Endodermal cell (in vitro differentiated cells): Measurements from ENCODE around the gene DPP10. TPM values are rescaled to one million over a fixed set of nuclear protein-coding genes. Genes with fewer than 3 reads are reported as not detected.
"Not testable (repeated sequence)": the region's sequence is repeated elsewhere in the genome, so short reads cannot be mapped to it uniquely, and the experiment has no call there.

Experiments used
- DNase-seq: peaks from one replicate; pipeline ENCODE4 v3.0.0-alpha.2; 2017
- H3K27ac ChIP-seq: 2 replicates; pipeline ENCODE4 v1.5.1; 2013; ENCODE audit warnings: mild to moderate bottlenecking, low read depth, low read length, moderate library complexity
- H3K27me3 ChIP-seq: 2 replicates; pipeline ENCODE4 v1.6.1; 2013; ENCODE audit warnings: mild to moderate bottlenecking, low read length, moderate library complexity; ENCODE audit not compliant: insufficient read depth, control insufficient read depth, poor library complexity, severe bottlenecking
- H3K36me3 ChIP-seq: 2 replicates; pipeline ENCODE4 v1.7.0; 2013; ENCODE audit warnings: mild to moderate bottlenecking, low read length, moderate library complexity; ENCODE audit not compliant: control insufficient read depth, insufficient read depth
- H3K4me1 ChIP-seq: one replicate; pipeline ENCODE4 v1.7.0; 2013; ENCODE audit warnings: low read length; ENCODE audit not compliant: control insufficient read depth, insufficient read depth
- H3K4me3 ChIP-seq: 2 replicates; pipeline ENCODE4 v1.5.1; 2013; ENCODE audit warnings: mild to moderate bottlenecking, low read length, moderate library complexity
- H3K9ac ChIP-seq: 2 replicates; pipeline ENCODE4 v1.6.1; 2013; ENCODE audit warnings: mild to moderate bottlenecking, low read length, moderate library complexity; ENCODE audit not compliant: poor library complexity, severe bottlenecking; ENCODE audit errors: extremely low read depth
- H3K9me3 ChIP-seq: 2 replicates; pipeline ENCODE4 v1.6.1; 2013; ENCODE audit warnings: mild to moderate bottlenecking, low read length, moderate library complexity; ENCODE audit not compliant: control insufficient read depth
- H3K27ac Mint-ChIP-seq: 2 replicates; pipeline ENCODE4 v1.8.0; 2020; ENCODE audit warnings: mixed read lengths
- H3K27me3 Mint-ChIP-seq: 2 replicates; pipeline ENCODE4 v1.8.0; 2021; ENCODE audit warnings: mild to moderate bottlenecking, mixed read lengths; ENCODE audit not compliant: insufficient read depth
- H3K36me3 Mint-ChIP-seq: 2 replicates; pipeline ENCODE4 v1.8.0; 2020; ENCODE audit warnings: low read depth, mixed read lengths
- H3K4me1 Mint-ChIP-seq: 2 replicates; pipeline ENCODE4 v1.8.0; 2020; ENCODE audit warnings: mixed read lengths
- H3K4me3 Mint-ChIP-seq: 2 replicates; pipeline ENCODE4 v1.8.0; 2020; ENCODE audit warnings: mild to moderate bottlenecking, moderate library complexity, mixed read lengths
- H3K9me3 Mint-ChIP-seq: 2 replicates; pipeline ENCODE4 v1.8.0; 2020; ENCODE audit warnings: mild to moderate bottlenecking, mixed read lengths
- WGBS, 2 experiments: methylation state at CpG; one replicate each; pipeline versions ENCODE4 v1.1.5 to v1.1.7; 2013; ENCODE audit warnings: missing lambda C conversion rate in 2 of 2, mixed read lengths in 1 of 2; ENCODE audit not compliant: insufficient coverage in 1 of 2, insufficient read length in 1 of 2; 5-methylcytosine and 5-hydroxymethylcytosine counted together
- total RNA-seq, 2 donors: library from RNA; stranded (reverse); fragmentation: NEBNext Ultra II Directional in 1 of 2; extraction: Animal tissue kit (Norgen Biotek cat#: 25700) in 1 of 2; gene quantifications; 2 replicates in 1 of 2; 3 replicates in 1 of 2; pipeline ENCODE4 v1.2.1, GENCODE V29; 2021
- TF ChIP-seq, protein P1 (sequence below): fragments of 200-600 bp; sonication (generic); conservative IDR thresholded peaks from 2 replicates; pipeline ENCODE4 v1.5.0; 2021; ENCODE audit warnings: antibody characterized with exemption, mild to moderate bottlenecking

Gene DPP10
- total RNA-seq, 2 donors from 2014 or later = 8.2 to 19.2 TPM

DNA sequence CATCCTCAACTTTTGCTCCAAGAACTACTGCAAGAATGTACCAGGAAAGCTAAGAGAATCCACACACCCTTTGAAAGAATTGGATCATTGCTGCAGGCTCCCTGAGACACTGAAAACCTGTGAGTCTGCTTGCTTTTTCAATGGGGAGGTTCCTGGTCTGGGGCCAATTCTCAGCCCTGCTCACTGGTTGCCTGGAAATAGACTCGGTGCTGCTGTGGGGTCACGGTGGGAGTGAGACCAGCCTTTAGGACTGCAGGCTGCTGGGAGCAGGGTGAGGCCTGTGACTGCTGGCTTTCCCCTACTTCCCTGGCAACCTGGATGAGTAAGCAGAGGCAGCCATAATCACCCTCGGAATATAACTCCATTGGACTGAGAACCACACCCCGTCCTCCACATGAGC is 569.3 kb downstream of the DPP10 start:
- H3K36me3 Mint-ChIP-seq = no peaks in the 10 kb centered on the region
- no peak for DNase-seq
- no peaks in the 10 kb centered on the region for H3K4me1 ChIP-seq
- no peaks in the 10 kb centered on the region for H3K36me3 ChIP-seq
- 91 to 96% methylated on average over 4 of the region's 4 CpGs for WGBS, 2 experiments
- H3K27me3 Mint-ChIP-seq = no peaks in the 10 kb centered on the region
- H3K4me1 Mint-ChIP-seq = no peaks in the 10 kb centered on the region
- TF ChIP-seq, protein P1, sequence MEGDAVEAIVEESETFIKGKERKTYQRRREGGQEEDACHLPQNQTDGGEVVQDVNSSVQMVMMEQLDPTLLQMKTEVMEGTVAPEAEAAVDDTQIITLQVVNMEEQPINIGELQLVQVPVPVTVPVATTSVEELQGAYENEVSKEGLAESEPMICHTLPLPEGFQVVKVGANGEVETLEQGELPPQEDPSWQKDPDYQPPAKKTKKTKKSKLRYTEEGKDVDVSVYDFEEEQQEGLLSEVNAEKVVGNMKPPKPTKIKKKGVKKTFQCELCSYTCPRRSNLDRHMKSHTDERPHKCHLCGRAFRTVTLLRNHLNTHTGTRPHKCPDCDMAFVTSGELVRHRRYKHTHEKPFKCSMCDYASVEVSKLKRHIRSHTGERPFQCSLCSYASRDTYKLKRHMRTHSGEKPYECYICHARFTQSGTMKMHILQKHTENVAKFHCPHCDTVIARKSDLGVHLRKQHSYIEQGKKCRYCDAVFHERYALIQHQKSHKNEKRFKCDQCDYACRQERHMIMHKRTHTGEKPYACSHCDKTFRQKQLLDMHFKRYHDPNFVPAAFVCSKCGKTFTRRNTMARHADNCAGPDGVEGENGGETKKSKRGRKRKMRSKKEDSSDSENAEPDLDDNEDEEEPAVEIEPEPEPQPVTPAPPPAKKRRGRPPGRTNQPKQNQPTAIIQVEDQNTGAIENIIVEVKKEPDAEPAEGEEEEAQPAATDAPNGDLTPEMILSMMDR = no peak
- no peak overlapping the region for H3K27ac ChIP-seq
- no peak overlapping the region for H3K9ac ChIP-seq
- no peak overlapping the region for H3K27ac Mint-ChIP-seq
- no peak overlapping the region for H3K4me3 ChIP-seq
- no peak overlapping the region for H3K4me3 Mint-ChIP-seq
- H3K9me3 ChIP-seq = no peaks in the 10 kb centered on the region
- peaks cover 4% of the 10 kb centered on the region for H3K9me3 Mint-ChIP-seq
- no peaks in the 10 kb centered on the region for H3K27me3 ChIP-seq

DNA sequence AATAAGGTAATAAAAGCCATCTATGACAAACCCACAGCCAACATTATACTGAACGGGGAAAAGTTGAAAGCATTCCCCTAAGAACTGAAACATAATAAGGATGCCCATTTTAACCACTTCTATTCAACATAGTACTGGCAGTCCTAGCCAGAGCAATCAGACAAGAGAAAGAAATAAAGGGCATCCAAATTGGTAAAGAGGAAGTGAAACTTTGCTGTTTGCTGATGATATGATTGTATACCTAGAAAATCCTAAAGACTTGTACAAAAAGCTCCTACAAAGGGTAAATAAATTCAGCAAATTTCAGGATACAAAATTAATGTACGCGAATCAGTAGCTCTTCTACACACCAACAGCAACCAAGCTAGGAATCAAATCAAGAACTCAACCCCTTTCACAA is 579.6 kb downstream of the DPP10 start:
- H3K9me3 Mint-ChIP-seq = peaks cover 25% of the 10 kb centered on the region
- H3K36me3 Mint-ChIP-seq, H3K4me1 ChIP-seq, H3K27me3 ChIP-seq, DNase-seq, H3K9ac ChIP-seq, H3K4me3 ChIP-seq, H3K27ac ChIP-seq, H3K27ac Mint-ChIP-seq, H3K4me3 Mint-ChIP-seq, H3K4me1 Mint-ChIP-seq, H3K36me3 ChIP-seq, H3K27me3 Mint-ChIP-seq: not testable (repeated sequence)
- WGBS, 2 experiments = 95% methylated on average over 3 of the region's 3 CpGs; no CpG with 5 or more reads in 1 of the 2 experiments
- H3K9me3 ChIP-seq = peaks cover 18% of the 10 kb centered on the region

DNA sequence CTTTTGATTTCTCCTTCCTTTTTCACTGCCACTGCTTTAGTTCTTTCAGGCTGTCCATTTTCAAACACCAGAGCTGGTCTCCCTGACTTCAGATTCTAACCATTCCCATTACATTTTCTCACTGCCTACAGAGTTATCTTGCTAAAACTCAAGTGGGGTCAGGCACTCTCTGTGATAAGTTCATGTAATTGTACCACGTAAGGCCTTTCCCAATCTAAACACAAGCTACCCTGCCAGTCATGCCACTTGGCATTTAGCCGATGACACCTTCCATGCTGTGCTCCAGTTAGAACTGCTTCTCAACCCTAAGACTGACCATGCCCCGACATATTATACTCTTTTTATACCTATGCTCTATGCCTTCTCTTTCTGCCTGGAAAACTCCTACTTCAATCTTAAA is 592.4 kb downstream of the DPP10 start:
- Mint-ChIP-seq H3K4me1 (peaks cover 12% of the 10 kb centered on the region), H3K27me3 (no peaks in the 10 kb centered on the region), H3K4me3 (no peak overlapping the region), H3K36me3 (no peaks in the 10 kb centered on the region), H3K9me3 (no peaks in the 10 kb centered on the region), H3K27ac (no peak overlapping the region)
- Histone ChIP-seq H3K4me1 (no peaks in the 10 kb centered on the region), H3K9me3 (no peaks in the 10 kb centered on the region), H3K27ac (no peak overlapping the region), H3K9ac (no peak overlapping the region), H3K36me3 (no peaks in the 10 kb centered on the region), H3K27me3 (no peaks in the 10 kb centered on the region), H3K4me3 (no peak overlapping the region)
- no peak for DNase-seq
- WGBS, 2 experiments = 92 to 94% methylated on average over 3 of the region's 3 CpGs
- TF ChIP-seq, protein P1 = no peak

DNA sequence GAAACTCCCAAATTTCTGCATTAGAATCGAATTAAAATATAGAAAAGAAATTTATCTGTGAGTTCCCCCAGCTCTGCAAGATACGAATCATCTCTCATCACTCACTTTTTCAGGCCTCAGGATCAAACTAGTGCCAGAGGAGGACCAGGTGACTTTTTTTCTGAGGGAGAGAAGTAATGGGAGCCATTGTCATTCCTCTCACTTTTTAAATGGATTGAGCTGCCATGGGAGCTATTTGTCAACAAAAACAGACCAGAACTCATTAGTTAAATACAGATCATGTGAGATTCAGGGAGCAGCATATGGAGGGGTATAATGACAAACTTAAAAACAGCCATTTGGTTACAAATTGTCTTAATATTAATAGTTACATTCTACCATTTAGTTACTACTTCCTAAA is 594.4 kb downstream of the DPP10 start:
- no peaks in the 10 kb centered on the region for H3K27me3 Mint-ChIP-seq

More for the DNA sequence above, 594.4 kb downstream of the DPP10 start:
- Histone ChIP-seq H3K27me3 (no peaks in the 10 kb centered on the region), H3K9ac (no peak overlapping the region), H3K9me3 (no peaks in the 10 kb centered on the region), H3K4me1 (no peaks in the 10 kb centered on the region), H3K4me3 (no peak overlapping the region), H3K36me3 (no peaks in the 10 kb centered on the region), H3K27ac (no peak overlapping the region)
- DNase-seq = no peak
- Mint-ChIP-seq H3K4me1 (peaks cover 12% of the 10 kb centered on the region), H3K27ac (no peak overlapping the region), H3K4me3 (no peak overlapping the region), H3K36me3 (no peaks in the 10 kb centered on the region), H3K9me3 (no peaks in the 10 kb centered on the region)
- WGBS, 2 experiments = 81% methylated on average over 2 of the region's 2 CpGs; no CpG with 5 or more reads in 1 of the 2 experiments
- TF ChIP-seq, protein P1 = no peak
